ENCODE results near the gene P4HA3.

Gene P4HA3

DNA sequence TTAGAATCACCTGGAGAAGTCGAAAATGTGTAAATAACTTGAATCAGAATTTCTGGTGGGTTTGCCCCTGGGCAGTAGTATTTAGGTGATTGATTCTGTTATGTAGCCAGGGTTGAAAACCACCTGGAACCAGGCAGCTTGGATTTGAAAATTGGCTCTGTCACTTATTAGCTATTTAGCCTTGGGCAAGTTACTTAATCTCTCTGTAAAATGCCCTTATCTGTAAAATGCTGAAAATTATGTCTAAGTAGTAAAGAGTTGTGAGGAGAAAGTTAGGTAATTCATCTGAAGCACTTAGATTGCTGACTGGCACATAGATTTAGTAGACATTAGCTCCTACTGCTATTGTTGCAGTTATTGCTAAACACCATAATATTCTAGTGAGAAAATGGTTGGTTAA, 91.1 kb downstream of the P4HA3 start (continued):
- TF ChIP-seq, protein P1, sequence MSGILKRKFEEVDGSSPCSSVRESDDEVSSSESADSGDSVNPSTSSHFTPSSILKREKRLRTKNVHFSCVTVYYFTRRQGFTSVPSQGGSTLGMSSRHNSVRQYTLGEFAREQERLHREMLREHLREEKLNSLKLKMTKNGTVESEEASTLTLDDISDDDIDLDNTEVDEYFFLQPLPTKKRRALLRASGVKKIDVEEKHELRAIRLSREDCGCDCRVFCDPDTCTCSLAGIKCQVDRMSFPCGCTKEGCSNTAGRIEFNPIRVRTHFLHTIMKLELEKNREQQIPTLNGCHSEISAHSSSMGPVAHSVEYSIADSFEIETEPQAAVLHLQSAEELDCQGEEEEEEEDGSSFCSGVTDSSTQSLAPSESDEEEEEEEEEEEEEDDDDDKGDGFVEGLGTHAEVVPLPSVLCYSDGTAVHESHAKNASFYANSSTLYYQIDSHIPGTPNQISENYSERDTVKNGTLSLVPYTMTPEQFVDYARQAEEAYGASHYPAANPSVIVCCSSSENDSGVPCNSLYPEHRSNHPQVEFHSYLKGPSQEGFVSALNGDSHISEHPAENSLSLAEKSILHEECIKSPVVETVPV (CRISPR knock-in tag; IDR thresholded peaks at IDR 0.05) = peak; percentile 92
- TF ChIP-seq, protein P2, sequence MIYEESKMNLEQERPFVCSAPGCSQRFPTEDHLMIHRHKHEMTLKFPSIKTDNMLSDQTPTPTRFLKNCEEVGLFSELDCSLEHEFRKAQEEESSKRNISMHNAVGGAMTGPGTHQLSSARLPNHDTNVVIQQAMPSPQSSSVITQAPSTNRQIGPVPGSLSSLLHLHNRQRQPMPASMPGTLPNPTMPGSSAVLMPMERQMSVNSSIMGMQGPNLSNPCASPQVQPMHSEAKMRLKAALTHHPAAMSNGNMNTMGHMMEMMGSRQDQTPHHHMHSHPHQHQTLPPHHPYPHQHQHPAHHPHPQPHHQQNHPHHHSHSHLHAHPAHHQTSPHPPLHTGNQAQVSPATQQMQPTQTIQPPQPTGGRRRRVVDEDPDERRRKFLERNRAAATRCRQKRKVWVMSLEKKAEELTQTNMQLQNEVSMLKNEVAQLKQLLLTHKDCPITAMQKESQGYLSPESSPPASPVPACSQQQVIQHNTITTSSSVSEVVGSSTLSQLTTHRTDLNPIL (CRISPR knock-in tag; IDR thresholded peaks at IDR 0.05; ENCODE audit: low read depth) = peak; percentile 70; the same call in 1 of the 2 replicates
- TF ChIP-seq OSR1 (CRISPR knock-in tag; IDR thresholded peaks at IDR 0.05) = no peak
- TF ChIP-seq BACH2 (CRISPR knock-in tag; IDR thresholded peaks at IDR 0.05; ENCODE audit: borderline replicate concordance) = no peak
- no peak for TF ChIP-seq TOX (CRISPR knock-in tag; IDR thresholded peaks at IDR 0.05; ENCODE audit: borderline replicate concordance)
- TF ChIP-seq ARNTL (CRISPR knock-in tag; IDR thresholded peaks at IDR 0.05; ENCODE audit: borderline replicate concordance, low read depth) = no peak
- TF ChIP-seq ZFP30 (CRISPR knock-in tag; IDR thresholded peaks at IDR 0.05) = 0 out of 2 replicates have a peak, but pooled peaks have one; percentile 39
- TF ChIP-seq ZC3H10 (CRISPR knock-in tag; IDR thresholded peaks at IDR 0.05) = no peak
- peak; percentile 59; the same call in 1 of the 2 replicates for TF ChIP-seq ZNF8 (CRISPR knock-in tag; IDR thresholded peaks at IDR 0.05)
- TF ChIP-seq, protein P3, sequence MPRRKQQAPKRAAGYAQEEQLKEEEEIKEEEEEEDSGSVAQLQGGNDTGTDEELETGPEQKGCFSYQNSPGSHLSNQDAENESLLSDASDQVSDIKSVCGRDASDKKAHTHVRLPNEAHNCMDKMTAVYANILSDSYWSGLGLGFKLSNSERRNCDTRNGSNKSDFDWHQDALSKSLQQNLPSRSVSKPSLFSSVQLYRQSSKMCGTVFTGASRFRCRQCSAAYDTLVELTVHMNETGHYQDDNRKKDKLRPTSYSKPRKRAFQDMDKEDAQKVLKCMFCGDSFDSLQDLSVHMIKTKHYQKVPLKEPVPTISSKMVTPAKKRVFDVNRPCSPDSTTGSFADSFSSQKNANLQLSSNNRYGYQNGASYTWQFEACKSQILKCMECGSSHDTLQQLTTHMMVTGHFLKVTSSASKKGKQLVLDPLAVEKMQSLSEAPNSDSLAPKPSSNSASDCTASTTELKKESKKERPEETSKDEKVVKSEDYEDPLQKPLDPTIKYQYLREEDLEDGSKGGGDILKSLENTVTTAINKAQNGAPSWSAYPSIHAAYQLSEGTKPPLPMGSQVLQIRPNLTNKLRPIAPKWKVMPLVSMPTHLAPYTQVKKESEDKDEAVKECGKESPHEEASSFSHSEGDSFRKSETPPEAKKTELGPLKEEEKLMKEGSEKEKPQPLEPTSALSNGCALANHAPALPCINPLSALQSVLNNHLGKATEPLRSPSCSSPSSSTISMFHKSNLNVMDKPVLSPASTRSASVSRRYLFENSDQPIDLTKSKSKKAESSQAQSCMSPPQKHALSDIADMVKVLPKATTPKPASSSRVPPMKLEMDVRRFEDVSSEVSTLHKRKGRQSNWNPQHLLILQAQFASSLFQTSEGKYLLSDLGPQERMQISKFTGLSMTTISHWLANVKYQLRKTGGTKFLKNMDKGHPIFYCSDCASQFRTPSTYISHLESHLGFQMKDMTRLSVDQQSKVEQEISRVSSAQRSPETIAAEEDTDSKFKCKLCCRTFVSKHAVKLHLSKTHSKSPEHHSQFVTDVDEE (CRISPR knock-in tag; IDR thresholded peaks at IDR 0.05) = peak; percentile 88
- peak; percentile 92 for TF ChIP-seq ESRRG (CRISPR knock-in tag; IDR thresholded peaks at IDR 0.05)
- TF ChIP-seq SNAI2 (CRISPR knock-in tag; IDR thresholded peaks at IDR 0.05) = no peak; the same call in 1 of the 2 replicates
- TF ChIP-seq ISL1 (CRISPR knock-in tag; IDR thresholded peaks at IDR 0.05) = peak; percentile 99
- TF ChIP-seq GLIS3 (CRISPR knock-in tag; IDR thresholded peaks at IDR 0.05) = peak; percentile 87; the same call in 1 of the 2 replicates
- TF ChIP-seq CSDC2 (CRISPR knock-in tag; IDR thresholded peaks at IDR 0.05) = no peak
